HepG2 (cell line): ENCODE data around the gene HACL1. TPM values are rescaled to one million over a fixed set of nuclear protein-coding genes. Genes with fewer than 3 reads are reported as not detected.

ENCODE experiments used
- ATAC-seq: fragments of 200-7000 bp; cut with Tn5 transposase; 3 replicates; pipeline ENCODE4 v1.9.1; 2020; ENCODE audit warnings: mild to moderate bottlenecking, moderate library complexity
- BruUV-seq: library from RNA; stranded (reverse); fragments of 400-500 nt; replicated peaks from 2 replicates; lab custom pipeline; 2021; lab: Mats Ljungman, UMichigan
- CTCF ChIA-PET: fragments of 300-600 bp; formaldehyde crosslinking; extraction: SDS; loops from one replicate; lab custom pipeline; 2021; ENCODE audit warnings: low total read pairs, inconsistent platforms, low intra/inter-chr PET ratio; lab: Yijun Ruan, JAX
- POLR2A ChIA-PET: fragments of 350-600 bp; sonication (Branson Sonifier 250); formaldehyde crosslinking; loops from one replicate; lab custom pipeline; 2020; ENCODE audit warnings: antibody characterized with exemption, inconsistent platforms; lab: Yijun Ruan, JAX
- DNase-seq: peaks from one replicate; pipeline ENCODE4 v3.0.0-alpha.2; 2015; ENCODE audit warnings: low spot score
- FAIRE-seq: peaks from 3 replicates; lab custom pipeline; 2011; peaks lifted over from hg19 to GRCh38; lab: Jason Lieb, UNC
- H2AFZ ChIP-seq: one replicate; pipeline ENCODE4 v1.6.1; 2011; ENCODE audit warnings: low read length, inconsistent platforms
- H3K27ac ChIP-seq: fragments of 300-600 bp; 3 replicates; pipeline ENCODE4 v1.8.0; 2011; ENCODE audit warnings: mixed run types, mild to moderate bottlenecking, mixed read lengths, low read length, inconsistent platforms; ENCODE audit not compliant: insufficient read depth; ENCODE audit errors: extremely low read length
- H3K27me3 ChIP-seq, 2 experiments: fragments of 200-600 bp in 1 of 2; 2 replicates in 1 of 2; 3 replicates in 1 of 2; pipeline versions ENCODE4 v1.6.0 to v1.8.0; 2011; ENCODE audit warnings: low read length in 2 of 2, mild to moderate bottlenecking in 2 of 2, moderate library complexity in 2 of 2, inconsistent platforms in 1 of 2; ENCODE audit not compliant: insufficient read depth in 2 of 2, control insufficient read depth in 1 of 2
- H3K36me3 ChIP-seq, 2 experiments: fragments of 200-600 bp in 1 of 2; replicated peaks in 1 of 2; 2 replicates in 1 of 2; 3 replicates in 1 of 2; pipeline versions ENCODE4 v1.5.1 to v1.8.0; 2011; ENCODE audit warnings: low read length in 2 of 2, inconsistent platforms in 1 of 2; ENCODE audit not compliant: insufficient read depth in 2 of 2, control insufficient read depth in 1 of 2
- H3K4me1 ChIP-seq: 2 replicates; pipeline ENCODE4 v1.5.1; 2012; ENCODE audit warnings: low read length, inconsistent platforms; ENCODE audit not compliant: insufficient read depth
- H3K4me2 ChIP-seq: 2 replicates; pipeline ENCODE4 v1.6.0; 2011; ENCODE audit warnings: low read depth, low read length, inconsistent platforms
- H3K4me3 ChIP-seq, 3 experiments: fragments of 200-600 bp in 1 of 3; sonication (generic), shearing (Covaris generic) in 1 of 3; replicated peaks in 1 of 3; 2 replicates each; pipeline ENCODE4 v1.5.1; 2011 to 2016; ENCODE audit warnings: low read length in 3 of 3, inconsistent platforms in 2 of 3, low read depth in 2 of 3, mild to moderate bottlenecking in 2 of 3, control low read depth in 1 of 3, mixed read lengths in 1 of 3; ENCODE audit not compliant: insufficient read depth in 1 of 3
- H3K79me2 ChIP-seq: one replicate; pipeline ENCODE4 v1.6.1; 2011; ENCODE audit warnings: low read length, inconsistent platforms; ENCODE audit not compliant: insufficient read depth
- H3K9ac ChIP-seq: 2 replicates; pipeline ENCODE4 v1.6.0; 2011; ENCODE audit warnings: mild to moderate bottlenecking, low read depth, low read length, inconsistent platforms; ENCODE audit not compliant: insufficient read depth
- H3K9me3 ChIP-seq: 2 replicates; pipeline ENCODE4 v1.5.1; 2012; ENCODE audit warnings: mild to moderate bottlenecking, low read length
- H4K20me1 ChIP-seq: 2 replicates; pipeline ENCODE4 v1.6.0; 2011; ENCODE audit warnings: inconsistent platforms, mild to moderate bottlenecking, low read length, moderate library complexity; ENCODE audit not compliant: insufficient read depth
- KLF9 ChIP-seq: IDR thresholded peaks from 2 replicates; pipeline ENCODE4 v1.6.1; 2016; ENCODE audit warnings: low read depth
- MBNL3 ChIP-seq: fragments of 250-450 bp; sonication (Bioruptor Pico); conservative IDR thresholded peaks from 2 replicates; pipeline ENCODE4 v1.8.0; 2022; ENCODE audit warnings: mild to moderate bottlenecking, inconsistent platforms
- MTA3 ChIP-seq: sonication (generic); formaldehyde crosslinking; IDR thresholded peaks from 2 replicates; pipeline ENCODE4 v1.4.0; 2020; ENCODE audit warnings: missing genetic modification reagents
- NFKBIZ ChIP-seq: IDR thresholded peaks from 2 replicates; pipeline ENCODE4 v1.6.1; 2018; ENCODE audit warnings: missing genetic modification reagents, missing compliant biosample characterization
- RXRA ChIP-seq: sonication (generic); formaldehyde crosslinking; IDR thresholded peaks from 2 replicates; pipeline ENCODE4 v1.5.1; 2020; ENCODE audit warnings: missing genetic modification reagents
- ZNF746 ChIP-seq: sonication (generic); formaldehyde crosslinking; IDR thresholded peaks from 2 replicates; pipeline ENCODE4 v1.8.0; 2022; ENCODE audit warnings: mild to moderate bottlenecking, missing genetic modification reagents
- WGBS: methylation state at CpG from one replicate; pipeline ENCODE4 v1.1.6; 2017; ENCODE audit warnings: low lambda C conversion rate; 5-methylcytosine and 5-hydroxymethylcytosine counted together
- in situ Hi-C: cut with HindIII; loops from 2 replicates; pipeline ENCODE4 v1.10.0; 2017; ENCODE audit warnings: low pct_unique_long_range_greater_than_20kb; ENCODE audit not compliant: extremely low pct_ligation_motif_present
- intact Hi-C: fragments of 100-400 bp; cut with micrococcal nuclease; formaldehyde crosslinking; loops from one replicate; pipeline ENCODE4 v1.10.0; 2022; ENCODE audit not compliant: unreplicated experiment
- polyA plus RNA-seq, 8 experiments: library from polyadenylated mRNA; depleted of rRNA in 3 of 8; stranded (reverse) in 7 of 8; unstranded in 1 of 8; fragments of >200 nt; fragmentation: Illumina TruSeq in 4 of 8; extraction: Trizol in 4 of 8; gene quantifications; 2 replicates each; pipeline versions ENCODE4 v1.2.1 to v1.2.3, GENCODE V29; 2011 to 2016; ENCODE audit warnings: low read depth in 4 of 8, missing spikeins in 1 of 8, mixed read lengths in 1 of 8; ENCODE audit not compliant: insufficient read depth in 1 of 8
- total RNA-seq, 5 experiments: library from RNA; depleted of rRNA; stranded (reverse); fragments of >200 nt; fragmentation: Illumina TruSeq; extraction: Trizol; gene quantifications; 2 replicates each; pipeline ENCODE4 v1.2.3, GENCODE V29; 2016; ENCODE audit warnings: low read depth in 1 of 5
- TF ChIP-seq, protein P1 (sequence below): sonication (generic); formaldehyde crosslinking; conservative IDR thresholded peaks from 2 replicates; pipeline ENCODE4 v1.4.0; 2020; ENCODE audit warnings: missing genetic modification reagents
- TF ChIP-seq, protein P2 (sequence below): IDR thresholded peaks from 2 replicates; pipeline ENCODE4 v1.6.1; 2016; ENCODE audit warnings: low read depth, borderline replicate concordance
- TF ChIP-seq, protein P3 (sequence below): sonication (generic); formaldehyde crosslinking; IDR thresholded peaks from 2 replicates; pipeline ENCODE4 v1.8.0; 2022; ENCODE audit warnings: mild to moderate bottlenecking, missing genetic modification reagents

The HACL1 gene
- total and polyA plus RNA-seq, 2 of the 13 experiments (the other 11 are each of a cell fraction or from before 2014, with no cell fraction given): 22.1 to 25.7 TPM

DNA sequence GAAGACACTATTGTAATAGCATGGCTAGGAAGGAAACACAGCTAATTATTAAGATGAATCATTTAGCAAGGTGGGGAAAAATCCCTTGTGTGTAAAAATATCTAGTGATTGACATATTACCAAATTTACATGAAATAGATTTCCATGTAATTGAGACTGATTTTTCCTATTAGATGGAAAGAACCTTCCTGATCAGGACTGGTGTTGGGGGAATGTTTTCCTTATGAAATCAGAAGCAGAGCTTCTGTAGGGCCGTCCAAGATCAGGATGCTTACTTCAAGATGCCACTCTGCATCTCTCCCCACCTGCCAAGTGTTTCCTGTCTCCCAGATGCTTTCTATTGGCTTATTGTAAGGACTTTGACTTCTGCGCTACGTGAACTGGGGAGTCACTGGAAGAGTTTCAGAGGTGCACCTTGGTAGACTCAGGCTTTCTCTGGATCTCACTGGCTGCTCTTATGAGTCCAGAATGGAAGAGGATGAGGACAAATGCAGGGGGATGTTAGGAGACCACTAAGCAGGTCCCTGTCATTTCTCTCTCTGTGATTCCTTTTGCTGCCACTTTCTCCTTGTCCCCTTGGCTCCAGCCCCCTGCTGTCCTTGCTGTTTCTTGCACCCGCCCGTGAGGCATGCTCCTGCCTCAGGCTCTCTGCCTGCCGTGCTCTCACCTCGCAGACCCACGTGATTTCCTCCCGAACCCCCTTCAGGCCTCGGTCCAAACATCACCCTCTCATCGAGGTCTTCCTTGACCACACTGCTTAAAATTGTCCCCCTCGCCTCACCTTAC, 30.2 kb upstream of the HACL1 start:
- Histone ChIP-seq H3K4me1 (peaks cover 12% of the 10 kb centered on the region), H3K79me2 (no peaks in the 10 kb centered on the region), H3K9me3 (no peaks in the 10 kb centered on the region), H2AFZ (no peak overlapping the region), H3K4me3 (no peak overlapping the region), H3K36me3 (no peaks in the 10 kb centered on the region), H3K9ac (no peak overlapping the region), H3K27me3 (no peaks in the 10 kb centered on the region), H4K20me1 (no peaks in the 10 kb centered on the region), H3K4me2 (no peak overlapping the region), H3K27ac (no peak overlapping the region)
- intact Hi-C loops: loop anchor here (2.0 to 5.0 kb wide), 3 partner anchors 31 to 546 kb away; partner anchors contain the start of genes BTD and HACL1
- WGBS: 93% methylated on average over 12 of the region's 12 CpGs
- ChIA-PET CTCF (no interaction called here), POLR2A (no interaction called here)
- DNase-seq (no peak), FAIRE-seq (no peak), ATAC-seq (no peak)
- TF ChIP-seq KLF9 (CRISPR knock-in tag) (no peak), NFKBIZ (CRISPR knock-in tag) (no peak), MBNL3 (CRISPR knock-in tag) (no peak), MTA3 (CRISPR knock-in tag) (no peak), ZNF746 (CRISPR knock-in tag) (no peak), RXRA (CRISPR knock-in tag) (no peak)
- TF ChIP-seq, protein P1, sequence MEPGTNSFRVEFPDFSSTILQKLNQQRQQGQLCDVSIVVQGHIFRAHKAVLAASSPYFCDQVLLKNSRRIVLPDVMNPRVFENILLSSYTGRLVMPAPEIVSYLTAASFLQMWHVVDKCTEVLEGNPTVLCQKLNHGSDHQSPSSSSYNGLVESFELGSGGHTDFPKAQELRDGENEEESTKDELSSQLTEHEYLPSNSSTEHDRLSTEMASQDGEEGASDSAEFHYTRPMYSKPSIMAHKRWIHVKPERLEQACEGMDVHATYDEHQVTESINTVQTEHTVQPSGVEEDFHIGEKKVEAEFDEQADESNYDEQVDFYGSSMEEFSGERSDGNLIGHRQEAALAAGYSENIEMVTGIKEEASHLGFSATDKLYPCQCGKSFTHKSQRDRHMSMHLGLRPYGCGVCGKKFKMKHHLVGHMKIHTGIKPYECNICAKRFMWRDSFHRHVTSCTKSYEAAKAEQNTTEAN (CRISPR knock-in tag): no peak
- TF ChIP-seq, protein P2, sequence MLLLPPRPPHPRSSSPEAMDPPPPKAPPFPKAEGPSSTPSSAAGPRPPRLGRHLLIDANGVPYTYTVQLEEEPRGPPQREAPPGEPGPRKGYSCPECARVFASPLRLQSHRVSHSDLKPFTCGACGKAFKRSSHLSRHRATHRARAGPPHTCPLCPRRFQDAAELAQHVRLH (CRISPR knock-in tag): no peak
- TF ChIP-seq, protein P3, sequence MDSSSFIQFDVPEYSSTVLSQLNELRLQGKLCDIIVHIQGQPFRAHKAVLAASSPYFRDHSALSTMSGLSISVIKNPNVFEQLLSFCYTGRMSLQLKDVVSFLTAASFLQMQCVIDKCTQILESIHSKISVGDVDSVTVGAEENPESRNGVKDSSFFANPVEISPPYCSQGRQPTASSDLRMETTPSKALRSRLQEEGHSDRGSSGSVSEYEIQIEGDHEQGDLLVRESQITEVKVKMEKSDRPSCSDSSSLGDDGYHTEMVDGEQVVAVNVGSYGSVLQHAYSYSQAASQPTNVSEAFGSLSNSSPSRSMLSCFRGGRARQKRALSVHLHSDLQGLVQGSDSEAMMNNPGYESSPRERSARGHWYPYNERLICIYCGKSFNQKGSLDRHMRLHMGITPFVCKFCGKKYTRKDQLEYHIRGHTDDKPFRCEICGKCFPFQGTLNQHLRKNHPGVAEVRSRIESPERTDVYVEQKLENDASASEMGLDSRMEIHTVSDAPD: no peak
- no TSS peak for BruUV-seq
- in situ Hi-C loops: loop anchor here (25.0 kb wide), 1 partner anchor 606 kb away; no protein-coding TSS in a partner anchor
